Memory B cell (primary cell): ENCODE data around the gene ANKRD53.
A peak's percentile ranks its signal among the peaks of the same experiment; 100 is the strongest.

Experiments used
- ATAC-seq: fragments of 150-1000 bp; cut with Tn5 transposase; 2 replicates; pipeline ENCODE4 v1.10.0; 2021; ENCODE audit warnings: low read depth, mild to moderate bottlenecking, moderate library complexity
- DNase-seq, 2 donors: peaks; one replicate each; pipeline ENCODE4 v3.0.0; 2022; ENCODE audit warnings: low spot score in 2 of 2
- H3K27ac Mint-ChIP-seq: one replicate; pipeline ENCODE4 v1.8.0; 2022; ENCODE audit warnings: mild to moderate bottlenecking, moderate library complexity, mixed read lengths
- H3K27me3 Mint-ChIP-seq: one replicate; pipeline ENCODE4 v1.8.0; 2022; ENCODE audit warnings: mixed read lengths
- H3K36me3 Mint-ChIP-seq: one replicate; pipeline ENCODE4 v1.8.0; 2022; ENCODE audit warnings: mild to moderate bottlenecking, mixed read lengths
- H3K4me1 Mint-ChIP-seq: one replicate; pipeline ENCODE4 v1.8.0; 2022; ENCODE audit warnings: mixed read lengths
- H3K4me3 Mint-ChIP-seq: one replicate; pipeline ENCODE4 v1.8.0; 2022; ENCODE audit warnings: mild to moderate bottlenecking, moderate library complexity, mixed read lengths
- H3K9me3 Mint-ChIP-seq: one replicate; pipeline ENCODE4 v1.8.0; 2022; ENCODE audit warnings: mixed read lengths

ANKRD53 gene

DNA sequence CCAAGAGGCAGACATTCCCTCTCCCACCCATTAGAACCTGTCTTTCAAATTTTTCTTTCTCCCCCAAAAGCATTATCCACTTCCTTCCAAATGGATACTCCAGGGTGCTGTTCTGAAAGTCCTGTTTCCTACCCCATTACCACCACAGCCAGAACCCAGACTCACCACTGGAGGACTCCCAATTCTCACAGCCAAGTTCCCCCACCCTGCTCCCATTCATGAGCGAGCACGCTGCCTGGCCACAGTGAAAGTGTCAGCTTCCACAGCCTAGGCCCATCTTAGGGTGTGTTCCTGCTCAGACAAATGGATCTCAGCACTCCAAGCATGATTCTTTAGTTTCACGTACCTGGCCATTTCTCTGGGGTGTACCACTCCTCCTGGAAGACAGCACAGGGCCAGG is 3.8 kb upstream of the ANKRD53 start:
- no peak overlapping the region for H3K27ac Mint-ChIP-seq
- peaks cover 3% of the 10 kb centered on the region for H3K27me3 Mint-ChIP-seq
- no peak overlapping the region for H3K4me3 Mint-ChIP-seq
- H3K4me1 Mint-ChIP-seq = peaks cover 10% of the 10 kb centered on the region
- DNase-seq (peak in 1 of 2 donors; percentile 2), ATAC-seq (no peak)
- no peaks in the 10 kb centered on the region for H3K36me3 Mint-ChIP-seq
- no peaks in the 10 kb centered on the region for H3K9me3 Mint-ChIP-seq

GRCh38 chr2:70975237-70975636 is 3.2 kb upstream of the ANKRD53 start:
- Mint-ChIP-seq H3K27me3 (peaks cover 2% of the 10 kb centered on the region), H3K4me3 (no peak overlapping the region)
- no peak for DNase-seq

DNA sequence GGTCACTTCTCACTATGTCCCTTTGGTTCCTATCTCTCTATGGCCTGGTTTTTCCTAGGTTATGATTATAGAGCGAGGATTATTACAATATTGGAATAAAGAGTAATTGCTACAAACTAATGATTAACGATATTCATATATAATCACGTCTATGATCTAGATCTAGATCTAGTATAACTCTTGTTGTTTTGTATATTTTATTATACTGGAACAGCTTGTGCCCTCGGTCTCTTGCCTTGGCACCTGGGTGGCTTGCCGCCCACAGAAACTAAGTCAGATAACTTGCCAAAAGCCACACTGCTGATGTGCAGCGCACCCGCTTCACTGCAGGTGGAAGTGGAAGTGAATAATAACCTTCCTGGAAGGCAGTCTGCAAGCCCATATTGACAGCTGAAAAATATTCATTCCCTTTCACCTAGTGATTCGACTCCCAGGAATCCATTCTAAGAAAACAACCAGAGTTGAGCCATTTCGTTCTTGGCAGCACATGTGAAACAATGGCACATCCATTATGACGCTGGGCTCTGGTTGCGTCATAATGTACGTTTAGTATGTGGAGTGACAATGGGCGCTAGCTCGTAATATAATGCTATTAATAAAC is 725 bp upstream of the ANKRD53 start:
- ATAC-seq (peak; percentile 54), DNase-seq (no peak)
- peak overlapping the region; percentile 93 for H3K27ac Mint-ChIP-seq
- peaks cover 10% of the 10 kb centered on the region for H3K4me1 Mint-ChIP-seq
- peaks cover 2% of the 10 kb centered on the region for H3K27me3 Mint-ChIP-seq
- no peaks in the 10 kb centered on the region for H3K9me3 Mint-ChIP-seq
- H3K36me3 Mint-ChIP-seq = no peaks in the 10 kb centered on the region
- H3K4me3 Mint-ChIP-seq = peak overlapping the region; percentile 94

More at GRCh38 chr2:70975237-70975636, 3.2 kb upstream of the ANKRD53 start:
- no peaks in the 10 kb centered on the region for H3K9me3 Mint-ChIP-seq
- H3K36me3 Mint-ChIP-seq = no peaks in the 10 kb centered on the region
- no peak for ATAC-seq
- peaks cover 10% of the 10 kb centered on the region for H3K4me1 Mint-ChIP-seq
- peak overlapping the region; percentile 49 for H3K27ac Mint-ChIP-seq

DNA sequence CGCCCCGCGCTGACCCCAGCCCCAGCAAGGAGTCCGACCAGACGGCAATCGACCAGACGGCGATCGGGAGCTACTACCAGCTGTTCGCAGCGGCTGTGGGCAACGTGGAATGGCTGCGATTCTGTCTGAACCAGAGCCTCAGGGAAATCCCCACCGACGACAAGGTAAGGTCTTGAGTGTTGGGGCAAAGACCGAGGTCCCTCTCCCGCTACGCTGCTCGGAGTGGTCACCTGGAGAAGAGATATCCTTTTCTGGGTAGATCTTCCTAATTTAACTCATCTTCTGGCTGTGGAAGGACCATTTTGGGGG is 704 bp downstream of the ANKRD53 start:
- ATAC-seq = no peak
- no peaks in the 10 kb centered on the region for H3K36me3 Mint-ChIP-seq
- DNase-seq = no peak
- H3K27me3 Mint-ChIP-seq = peaks cover 2% of the 10 kb centered on the region
- peaks cover 10% of the 10 kb centered on the region for H3K4me1 Mint-ChIP-seq
- H3K27ac Mint-ChIP-seq = no peak overlapping the region
- H3K9me3 Mint-ChIP-seq = no peaks in the 10 kb centered on the region
- peak overlapping the region; percentile 46 for H3K4me3 Mint-ChIP-seq

- ATAC-seq (no peak), DNase-seq (no peak)
- Mint-ChIP-seq H3K27me3 (peaks cover under 1% of the 10 kb centered on the region), H3K9me3 (no peaks in the 10 kb centered on the region), H3K4me3 (peak overlapping the region; percentile 46), H3K36me3 (no peaks in the 10 kb centered on the region), H3K4me1 (peaks cover 14% of the 10 kb centered on the region), H3K27ac (no peak overlapping the region)
Observed at GRCh38 chr2:70979626-70980025, 1.2 kb downstream of the ANKRD53 start.

DNA sequence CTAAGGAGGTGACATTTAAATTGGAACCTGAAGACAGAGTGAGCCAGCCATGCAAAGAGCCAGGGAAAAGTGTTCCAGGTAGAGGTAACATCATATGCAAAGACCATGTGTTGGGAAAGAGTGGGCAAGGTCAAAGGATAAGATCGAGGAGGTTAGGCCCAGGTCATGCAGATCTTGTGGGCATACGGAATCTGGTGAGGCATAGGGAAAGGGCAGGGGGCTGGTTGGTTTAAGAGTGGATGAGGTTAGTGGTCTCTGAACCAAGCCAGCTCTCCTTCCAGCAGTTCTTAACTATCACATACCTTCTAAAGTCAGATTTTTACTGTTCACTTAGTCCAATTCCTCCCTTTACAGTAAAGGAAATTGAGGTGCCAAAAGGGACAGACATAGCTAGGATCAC is 3.0 kb downstream of the ANKRD53 start:
- Mint-ChIP-seq H3K9me3 (no peaks in the 10 kb centered on the region), H3K27ac (no peak overlapping the region), H3K36me3 (peaks cover 7% of the 10 kb centered on the region), H3K4me3 (no peak overlapping the region), H3K27me3 (no peaks in the 10 kb centered on the region), H3K4me1 (peaks cover 22% of the 10 kb centered on the region)
- no peak for ATAC-seq
- DNase-seq = no peak

DNA sequence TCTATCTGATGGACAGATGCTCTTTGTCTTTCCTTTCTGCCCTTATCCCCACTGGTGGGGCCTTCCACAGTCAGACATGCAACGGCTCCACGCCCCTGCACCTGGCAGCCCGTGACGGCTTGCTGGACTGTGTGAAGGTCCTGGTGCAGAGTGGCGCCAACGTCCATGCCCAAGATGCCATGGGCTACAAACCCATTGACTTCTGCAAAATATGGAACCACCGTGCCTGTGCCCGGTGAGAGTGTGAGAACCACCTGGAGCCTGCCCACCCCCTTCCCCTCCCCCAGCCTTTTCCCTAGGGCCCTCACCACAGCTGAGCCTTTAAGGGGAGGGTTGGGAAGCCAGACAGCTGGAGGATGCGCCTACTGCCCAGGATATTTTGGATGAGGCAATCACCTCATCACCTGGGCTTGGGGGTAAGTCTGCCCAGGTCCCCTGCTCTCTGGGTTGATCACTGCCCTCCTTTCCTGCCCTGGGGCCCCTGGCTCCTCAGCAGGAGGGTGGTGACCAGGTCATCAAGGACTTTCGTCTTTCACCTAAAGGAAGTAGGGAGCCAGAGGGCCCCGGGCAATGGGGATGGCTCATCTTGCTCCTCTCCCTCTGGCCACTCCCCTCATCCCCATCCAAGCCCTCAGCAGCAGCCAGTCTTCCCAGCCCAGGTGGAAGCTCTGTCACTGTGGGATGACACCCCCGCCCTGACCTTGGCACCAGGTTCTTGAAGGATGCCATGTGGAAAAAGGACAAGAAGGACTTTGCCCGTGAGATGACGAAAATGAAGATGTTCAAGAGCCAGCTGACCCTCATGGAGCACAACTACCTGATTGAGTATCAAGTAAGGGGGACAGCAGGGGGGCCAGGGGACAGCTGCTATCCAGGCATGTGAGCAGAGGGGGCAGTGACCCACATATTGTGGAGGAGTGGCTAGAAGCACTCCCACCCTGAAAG is 3.7 kb downstream of the ANKRD53 start:
- ATAC-seq = no peak
- Mint-ChIP-seq H3K27ac (no peak overlapping the region), H3K27me3 (no peaks in the 10 kb centered on the region), H3K4me3 (no peak overlapping the region), H3K9me3 (no peaks in the 10 kb centered on the region), H3K36me3 (peaks cover 14% of the 10 kb centered on the region), H3K4me1 (peaks cover 22% of the 10 kb centered on the region)
- DNase-seq = no peak

DNA sequence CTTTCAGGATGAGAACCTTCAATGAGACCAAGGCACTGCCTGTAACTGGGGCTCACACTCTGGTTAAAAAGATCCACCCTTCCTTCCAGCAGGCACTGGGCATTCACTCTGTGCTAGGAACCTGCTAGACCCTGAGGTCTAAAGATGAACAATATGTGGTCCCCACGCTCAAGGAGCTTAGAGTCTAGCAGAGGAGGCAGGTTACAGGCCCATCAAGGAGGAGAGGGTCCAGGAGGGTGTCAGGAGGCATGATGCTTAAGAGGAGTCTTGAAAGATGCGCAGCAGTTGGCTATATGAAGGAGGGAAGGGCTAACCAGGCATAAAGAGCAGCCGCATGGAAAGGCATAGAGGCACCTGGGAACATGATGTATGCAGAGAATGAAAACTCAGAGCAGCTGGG is 4.5 kb downstream of the ANKRD53 start:
- no peak for DNase-seq
- H3K27me3 Mint-ChIP-seq = no peaks in the 10 kb centered on the region
- ATAC-seq = no peak
- peaks cover 16% of the 10 kb centered on the region for H3K4me1 Mint-ChIP-seq
- peaks cover 16% of the 10 kb centered on the region for H3K36me3 Mint-ChIP-seq
- H3K27ac Mint-ChIP-seq = no peak overlapping the region
- no peaks in the 10 kb centered on the region for H3K9me3 Mint-ChIP-seq
- H3K4me3 Mint-ChIP-seq = no peak overlapping the region

DNA sequence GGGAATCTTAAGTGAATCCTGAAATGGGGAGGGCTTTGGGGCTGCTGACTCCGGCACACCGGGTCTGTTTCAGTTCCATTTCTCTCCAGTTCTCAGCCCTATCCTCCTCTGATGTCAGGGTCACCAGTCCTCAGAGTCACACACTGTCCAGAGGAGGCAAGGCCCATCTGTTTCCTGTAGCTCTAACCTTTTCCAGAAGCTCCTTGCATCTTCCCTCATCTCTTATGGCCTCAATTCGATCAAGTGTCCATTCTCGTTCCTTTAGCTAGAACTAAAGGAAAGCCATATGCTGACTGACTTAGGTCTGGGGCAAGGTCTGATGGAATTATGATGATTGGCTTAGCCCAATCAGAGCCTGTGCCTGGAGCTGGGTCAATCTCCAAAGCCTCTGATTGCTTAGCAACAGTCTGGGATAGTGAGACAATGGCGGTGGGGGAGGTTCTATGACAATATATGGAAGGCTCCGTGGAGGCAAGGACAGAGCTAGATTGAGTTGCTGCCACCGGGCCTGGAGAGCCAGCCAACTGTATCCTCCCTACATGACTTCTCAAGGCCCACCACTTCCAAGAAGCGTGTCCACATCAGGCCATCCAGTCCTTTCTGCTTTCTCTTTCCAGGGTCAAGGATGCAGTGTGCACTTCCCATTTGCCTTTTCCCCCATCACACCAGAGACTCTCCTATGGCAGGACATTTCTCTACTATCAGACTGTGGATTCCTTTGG is 5.2 kb downstream of the ANKRD53 start:
- Mint-ChIP-seq H3K9me3 (no peaks in the 10 kb centered on the region), H3K36me3 (peaks cover 18% of the 10 kb centered on the region), H3K4me3 (no peak overlapping the region), H3K4me1 (peaks cover 12% of the 10 kb centered on the region), H3K27ac (no peak overlapping the region), H3K27me3 (no peaks in the 10 kb centered on the region)
- DNase-seq (no peak), ATAC-seq (no peak)

DNA sequence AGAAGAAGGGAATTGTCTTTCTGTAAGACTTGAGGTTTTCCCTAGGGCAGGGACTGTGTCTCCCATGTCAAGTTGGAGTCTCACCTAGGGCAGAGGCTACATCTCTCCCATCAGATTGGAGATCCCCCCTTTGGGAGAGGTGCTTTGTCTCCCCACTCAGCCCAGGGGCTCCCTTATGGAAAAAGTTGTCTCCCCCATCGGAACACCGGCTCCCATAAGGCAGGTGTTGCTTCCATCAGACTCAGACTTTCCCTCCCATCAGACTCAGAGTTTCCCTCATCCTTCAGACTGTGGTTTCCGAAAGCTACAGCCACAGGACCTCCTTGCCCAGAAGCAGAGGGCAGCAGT is 5.8 kb downstream of the ANKRD53 start:
- no peak overlapping the region for H3K27ac Mint-ChIP-seq
- peaks cover 20% of the 10 kb centered on the region for H3K36me3 Mint-ChIP-seq
- H3K4me3 Mint-ChIP-seq = no peak overlapping the region

DNA sequence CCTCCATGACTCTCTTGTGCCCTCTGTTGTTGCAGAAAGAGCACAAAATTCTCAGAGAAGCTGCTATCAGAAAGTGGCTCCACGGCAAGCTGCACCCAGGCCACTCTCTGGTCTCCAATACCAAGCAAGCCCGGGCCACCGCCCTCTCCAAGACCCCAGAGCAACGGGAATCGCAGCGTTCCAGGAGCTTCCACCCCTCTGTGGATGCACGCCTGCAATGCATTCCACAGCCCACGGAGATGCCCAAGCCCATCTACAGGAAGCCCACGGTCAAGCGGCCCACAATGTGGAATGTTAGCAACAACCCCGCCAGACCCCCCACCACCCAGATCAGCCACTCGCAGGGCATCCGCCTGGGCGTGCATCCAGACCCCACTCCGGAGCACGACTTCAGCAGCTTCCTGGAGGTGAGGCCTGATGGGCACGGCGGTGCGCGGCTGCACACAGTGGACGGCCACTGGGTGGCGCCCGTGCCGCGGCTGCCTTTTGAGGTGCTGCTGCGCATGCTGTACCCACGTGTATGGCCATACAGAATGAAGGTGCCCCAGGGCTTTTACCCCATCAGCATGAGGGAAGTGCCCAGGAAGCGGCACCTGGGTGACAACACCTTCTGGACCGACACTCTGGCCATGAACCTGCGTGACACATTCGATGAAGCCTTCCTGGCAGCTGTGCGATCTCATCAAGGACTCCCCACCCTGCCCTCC is 6.3 kb downstream of the ANKRD53 start:
- no peak overlapping the region for H3K4me3 Mint-ChIP-seq

More for the DNA sequence above, 5.8 kb downstream of the ANKRD53 start:
- DNase-seq (no peak), ATAC-seq (no peak)
- peaks cover 12% of the 10 kb centered on the region for H3K4me1 Mint-ChIP-seq
- no peaks in the 10 kb centered on the region for H3K9me3 Mint-ChIP-seq
- H3K27me3 Mint-ChIP-seq = no peaks in the 10 kb centered on the region

DNA sequence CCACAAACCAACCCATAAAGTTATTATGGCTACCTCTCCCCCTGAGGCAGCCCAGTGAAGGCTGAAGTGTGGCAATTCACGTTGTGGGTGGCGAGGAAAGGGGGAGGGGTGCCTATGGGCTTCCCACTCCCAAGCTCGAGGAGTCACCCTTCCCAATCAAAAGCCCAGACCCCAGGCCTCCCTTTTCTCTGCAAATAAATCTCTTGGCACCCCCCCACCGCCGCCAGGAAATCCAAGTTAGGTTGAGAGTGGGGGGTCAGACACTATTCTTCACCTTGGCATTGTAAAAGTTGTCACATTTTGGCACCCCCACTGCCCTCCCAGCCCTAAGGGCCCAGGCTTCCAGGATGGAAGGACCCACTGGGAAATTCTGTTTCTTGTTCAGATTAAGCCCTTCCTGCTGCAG is 6.9 kb downstream of the ANKRD53 start:
- ATAC-seq (no peak), DNase-seq (no peak)
- Mint-ChIP-seq H3K9me3 (no peaks in the 10 kb centered on the region), H3K27ac (no peak overlapping the region), H3K36me3 (peaks cover 23% of the 10 kb centered on the region), H3K4me3 (no peak overlapping the region), H3K27me3 (no peaks in the 10 kb centered on the region), H3K4me1 (peaks cover 12% of the 10 kb centered on the region)

More for the DNA sequence above, 6.3 kb downstream of the ANKRD53 start:
- Mint-ChIP-seq H3K27ac (no peak overlapping the region), H3K4me1 (peaks cover 12% of the 10 kb centered on the region), H3K9me3 (no peaks in the 10 kb centered on the region), H3K27me3 (no peaks in the 10 kb centered on the region), H3K36me3 (peaks cover 23% of the 10 kb centered on the region)
- DNase-seq (peak; percentile 78 to 81), ATAC-seq (peak; percentile 100)

GRCh38 chr2:70985956-70986355 is 7.5 kb downstream of the ANKRD53 start:
- peaks cover 12% of the 10 kb centered on the region for H3K4me1 Mint-ChIP-seq
- H3K36me3 Mint-ChIP-seq = peaks cover 23% of the 10 kb centered on the region
- no peak for ATAC-seq
- DNase-seq = no peak
- no peaks in the 10 kb centered on the region for H3K27me3 Mint-ChIP-seq
- H3K4me3 Mint-ChIP-seq = no peak overlapping the region
- H3K27ac Mint-ChIP-seq = peak overlapping the region; percentile 33
- H3K9me3 Mint-ChIP-seq = no peaks in the 10 kb centered on the region
